Mesenchymal stem cell (in vitro differentiated cells and primary cell): ENCODE results near the gene AP1G1. TPM values are rescaled to one million over a fixed set of nuclear protein-coding genes. Genes with fewer than 3 reads are reported as not detected.
"Not testable (repeated sequence)": the region's sequence is repeated elsewhere in the genome, so short reads cannot be mapped to it uniquely, and the experiment has no call there.

Source experiments
- DNase-seq: peaks from one replicate; pipeline ENCODE4 v3.0.0-alpha.2; 2013
- H2AFZ ChIP-seq: one replicate; pipeline ENCODE4 v1.6.1; 2013; ENCODE audit warnings: low read depth, mild to moderate bottlenecking, control low read depth, inconsistent platforms, low read length, moderate library complexity
- H2AK5ac ChIP-seq: 2 replicates; pipeline ENCODE4 v1.6.1; 2013; ENCODE audit warnings: low read length, moderate library complexity, mild to moderate bottlenecking, inconsistent platforms; ENCODE audit not compliant: severe bottlenecking
- H2BK120ac ChIP-seq: one replicate; pipeline ENCODE4 v1.6.1; 2013; ENCODE audit warnings: low read depth, mild to moderate bottlenecking, inconsistent platforms, low read length, moderate library complexity
- H2BK12ac ChIP-seq, 2 experiments: one replicate each; pipeline ENCODE4 v1.6.1; 2013; ENCODE audit warnings: inconsistent platforms in 2 of 2, low read length in 2 of 2, mild to moderate bottlenecking in 2 of 2, moderate library complexity in 2 of 2, control low read depth in 1 of 2
- H2BK15ac ChIP-seq: one replicate; pipeline ENCODE4 v1.6.1; 2013; ENCODE audit warnings: mild to moderate bottlenecking, low read depth, inconsistent platforms; ENCODE audit not compliant: poor library complexity, severe bottlenecking
- H2BK5ac ChIP-seq: 2 replicates; pipeline ENCODE4 v1.6.1; 2013; ENCODE audit warnings: low read depth, mild to moderate bottlenecking, low read length, control low read depth, inconsistent platforms; ENCODE audit not compliant: poor library complexity, severe bottlenecking
- H3K14ac ChIP-seq, 2 experiments: one replicate each; pipeline ENCODE4 v1.6.1; 2013; ENCODE audit warnings: inconsistent platforms in 2 of 2, low read length in 2 of 2, control low read depth in 1 of 2, mild to moderate bottlenecking in 1 of 2, moderate library complexity in 1 of 2
- H3K18ac ChIP-seq, 2 experiments: one replicate each; pipeline ENCODE4 v1.6.1; 2013; ENCODE audit warnings: inconsistent platforms in 2 of 2, low read length in 2 of 2, control low read depth in 1 of 2, low read depth in 1 of 2, mild to moderate bottlenecking in 1 of 2
- H3K23ac ChIP-seq, 2 experiments: one replicate each; pipeline ENCODE4 v1.6.1; 2013; ENCODE audit warnings: inconsistent platforms in 2 of 2, low read length in 2 of 2, mild to moderate bottlenecking in 2 of 2, moderate library complexity in 2 of 2, control low read depth in 1 of 2
- H3K27ac ChIP-seq: 2 replicates; pipeline ENCODE4 v1.5.1; 2013; ENCODE audit warnings: mild to moderate bottlenecking, moderate library complexity, low read length, control low read depth, inconsistent platforms; ENCODE audit not compliant: poor library complexity, severe bottlenecking
- H3K27me3 ChIP-seq, 2 experiments: 2 replicates each; pipeline versions ENCODE4 v1.6.1 to v1.7.0; 2013; ENCODE audit warnings: low read length in 2 of 2, mild to moderate bottlenecking in 2 of 2, moderate library complexity in 2 of 2, control low read depth in 1 of 2, inconsistent platforms in 1 of 2; ENCODE audit not compliant: control insufficient read depth in 1 of 2, insufficient read depth in 1 of 2
- H3K36me3 ChIP-seq, 2 experiments: 2 replicates each; pipeline versions ENCODE4 v1.6.1 to v1.7.0; 2013; ENCODE audit warnings: low read length in 2 of 2, control low read depth in 1 of 2, inconsistent platforms in 1 of 2, low read depth in 1 of 2, mild to moderate bottlenecking in 1 of 2; ENCODE audit not compliant: insufficient read depth in 2 of 2, control insufficient read depth in 1 of 2
- H3K4ac ChIP-seq, 2 experiments: one replicate each; pipeline ENCODE4 v1.6.1; 2013; ENCODE audit warnings: inconsistent platforms in 2 of 2, low read length in 2 of 2, mild to moderate bottlenecking in 2 of 2, moderate library complexity in 2 of 2, control low read depth in 1 of 2, low read depth in 1 of 2
- H3K4me1 ChIP-seq: 2 replicates; pipeline ENCODE4 v1.6.1; 2013; ENCODE audit warnings: low read depth, low read length, control low read depth; ENCODE audit not compliant: control insufficient read depth, insufficient read depth
- H3K4me2 ChIP-seq: 2 replicates; pipeline ENCODE4 v1.6.1; 2013; ENCODE audit warnings: low read length, mild to moderate bottlenecking, inconsistent platforms; ENCODE audit not compliant: poor library complexity, severe bottlenecking
- H3K4me3 ChIP-seq, 2 experiments: 2 replicates each; pipeline versions ENCODE4 v1.5.1 to v1.7.0; 2013; ENCODE audit warnings: low read length in 2 of 2, mild to moderate bottlenecking in 2 of 2, control low read depth in 1 of 2, low read depth in 1 of 2; ENCODE audit not compliant: insufficient read depth in 1 of 2
- H3K79me1 ChIP-seq: replicated peaks from 2 replicates; pipeline ENCODE4 v1.6.1; 2013; ENCODE audit warnings: mild to moderate bottlenecking, control low read depth, low read length, inconsistent platforms; ENCODE audit not compliant: poor library complexity, severe bottlenecking
- H3K9ac ChIP-seq: 2 replicates; pipeline ENCODE4 v1.7.0; 2013; ENCODE audit warnings: mild to moderate bottlenecking, low read length, moderate library complexity
- H3K9me3 ChIP-seq: 2 replicates; pipeline ENCODE4 v1.7.0; 2013; ENCODE audit warnings: mild to moderate bottlenecking, low read length; ENCODE audit not compliant: control insufficient read depth
- H4K8ac ChIP-seq: one replicate; pipeline ENCODE4 v1.6.1; 2013; ENCODE audit warnings: inconsistent platforms, mild to moderate bottlenecking, low read length, moderate library complexity
- H4K91ac ChIP-seq: one replicate; pipeline ENCODE4 v1.6.1; 2013; ENCODE audit warnings: mild to moderate bottlenecking, low read length, inconsistent platforms
- WGBS: methylation state at CpG from one replicate; pipeline ENCODE4 v1.1.7; 2013; ENCODE audit warnings: mixed read lengths; 5-methylcytosine and 5-hydroxymethylcytosine counted together
- small RNA-seq: library from polyadenylated mRNA; stranded (forward); fragments of <200 nt; extraction: miRNeasy Mini kit (QIAGEN cat#:217004); gene quantifications from one replicate; pipeline ENCODE3, GENCODE V24; 2013; ENCODE audit warnings: low read depth

Gene AP1G1

GRCh38 chr16:71684280-71684679, 124.4 kb downstream of the AP1G1 start:
- not testable (repeated sequence) for H3K18ac ChIP-seq, H3K4me3 ChIP-seq, H3K14ac ChIP-seq, H2BK5ac ChIP-seq, H3K23ac ChIP-seq, H3K4ac ChIP-seq, H2BK120ac ChIP-seq, H4K8ac ChIP-seq, H3K4me1 ChIP-seq, DNase-seq, H4K91ac ChIP-seq, H3K27ac ChIP-seq, H2BK12ac ChIP-seq, H3K4me2 ChIP-seq, H3K79me1 ChIP-seq, H2BK15ac ChIP-seq, H3K9me3 ChIP-seq, H3K9ac ChIP-seq, H2AK5ac ChIP-seq, H2AFZ ChIP-seq, H3K27me3 ChIP-seq
- H3K36me3 ChIP-seq, result peaks cover 11 to 51% of the 10 kb centered on the region in 2 experiments
- WGBS, result 91% methylated on average over 10 of the region's 12 CpGs

GRCh38 chr16:71681360-71681759, 127.3 kb downstream of the AP1G1 start:
- no peak overlapping the region for H3K9ac ChIP-seq
- no peak overlapping the region for H3K23ac ChIP-seq
- H2AK5ac ChIP-seq, result no peak overlapping the region
- H2BK5ac ChIP-seq, result no peak overlapping the region
- no peak overlapping the region for H2BK12ac ChIP-seq
- H3K4me1 ChIP-seq, result no peaks in the 10 kb centered on the region
- H3K4ac ChIP-seq, result no peak overlapping the region
- no peak for DNase-seq
- WGBS, result no CpG with 5 or more reads among the region's 2 CpGs
- no peaks in the 10 kb centered on the region for H3K9me3 ChIP-seq
- H3K4me3 ChIP-seq, result no peak overlapping the region
- H3K14ac ChIP-seq, result no peak overlapping the region
- H3K79me1 ChIP-seq, result peaks cover 5% of the 10 kb centered on the region
- H3K27ac ChIP-seq, result no peak overlapping the region
- H3K36me3 ChIP-seq, result peaks cover 15 to 66% of the 10 kb centered on the region in 2 experiments
- no peak overlapping the region for H3K18ac ChIP-seq
- H4K8ac ChIP-seq, result no peak overlapping the region
- no peak overlapping the region for H2AFZ ChIP-seq
- H2BK15ac ChIP-seq, result no peak overlapping the region
- no peak overlapping the region for H3K4me2 ChIP-seq
- no peak overlapping the region for H2BK120ac ChIP-seq
- H3K27me3 ChIP-seq, result no peaks in the 10 kb centered on the region
- no peak overlapping the region for H4K91ac ChIP-seq

Small RNA genes lying within 50 kb of the gene (small RNA-seq; reads per million reads assigned to genes)
- gene AC010653.3, result not detected
- gene SNORA70D, result not detected
- gene SNORD71, result 195 reads per million, percentile 94 among the genes with 10 or more reads in this experiment
